IMR-90 (cell line): ENCODE results near the gene STOM.

ENCODE experiments used
- CTCF ChIP-seq: conservative IDR thresholded peaks from 2 replicates; pipeline ENCODE4 v1.5.1; 2012; ENCODE audit warnings: mild to moderate bottlenecking, low read depth, low read length, improper control_type of control experiment
- FOS ChIP-seq: fragments of 150-350 bp; IDR thresholded peaks from 2 replicates; pipeline ENCODE4 v1.6.1; 2016; ENCODE audit warnings: low read depth, low read length
- MAZ ChIP-seq: IDR thresholded peaks from 2 replicates; pipeline ENCODE4 v1.6.1; 2012; ENCODE audit warnings: low read depth, mild to moderate bottlenecking, low read length, improper control_type of control experiment, moderate library complexity, borderline replicate concordance
- MXI1 ChIP-seq: IDR thresholded peaks from 2 replicates; pipeline ENCODE4 v1.6.1; 2012; ENCODE audit warnings: low read depth, mild to moderate bottlenecking, low read length, moderate library complexity, borderline replicate concordance
- POLR2A ChIP-seq: IDR thresholded peaks from 2 replicates; pipeline ENCODE4 v1.6.1; 2012; ENCODE audit warnings: mild to moderate bottlenecking, low read depth, low read length
- RAD21 ChIP-seq: IDR thresholded peaks from 2 replicates; pipeline ENCODE4 v1.6.1; 2012; ENCODE audit warnings: low read length, improper control_type of control experiment

GRCh38 chr9:121364886-121365285 is 5.2 kb downstream of the STOM start:
- no peak for TF ChIP-seq CTCF
- no peak for TF ChIP-seq RAD21
- no peak for TF ChIP-seq MXI1
- TF ChIP-seq MAZ: no peak
- no peak for TF ChIP-seq POLR2A
- no peak for TF ChIP-seq FOS
